GM19025 (cell line): Measurements from ENCODE around the gene ZRANB1.

Experiments used
- ATAC-seq: cut with Tn5 transposase; IDR thresholded peaks from one replicate; pipeline ENCODE4 v1.9.1; 2021; ENCODE audit warnings: mild to moderate bottlenecking, low read depth, moderate library complexity; ENCODE audit not compliant: unreplicated experiment

The ZRANB1 gene

GRCh38 chr10:124993345-124993708 lies 51.4 kb downstream of the ZRANB1 start:
- no peak for ATAC-seq

- no peak for ATAC-seq
These were observed 52.0 kb downstream of the ZRANB1 start for GRCh38 chr10:124993736-124994451.

- no peak for ATAC-seq
These were observed 52.9 kb downstream of the ZRANB1 start for GRCh38 chr10:124994573-124995473.

GRCh38 chr10:124995605-124996004 lies 53.7 kb downstream of the ZRANB1 start:
- ATAC-seq = no peak

GRCh38 chr10:124996127-124996853 lies 54.4 kb downstream of the ZRANB1 start:
- ATAC-seq = no peak

GRCh38 chr10:124996854-124997215 lies 54.9 kb downstream of the ZRANB1 start:
- ATAC-seq = no peak

GRCh38 chr10:124997306-124997705 lies 55.4 kb downstream of the ZRANB1 start:
- ATAC-seq = no peak

- ATAC-seq = no peak
These were observed 56.1 kb downstream of the ZRANB1 start for GRCh38 chr10:124997771-124998623.

GRCh38 chr10:124998624-124999291 lies 56.8 kb downstream of the ZRANB1 start:
- no peak for ATAC-seq

GRCh38 chr10:124999433-125000365 lies 57.8 kb downstream of the ZRANB1 start:
- ATAC-seq = no peak

- ATAC-seq = no peak
These were observed 58.7 kb downstream of the ZRANB1 start for GRCh38 chr10:125000366-125001312.

GRCh38 chr10:125001313-125002046 lies 59.6 kb downstream of the ZRANB1 start:
- no peak for ATAC-seq

- no peak for ATAC-seq
These were observed 60.1 kb downstream of the ZRANB1 start for GRCh38 chr10:125002047-125002422.

GRCh38 chr10:125002423-125003145 lies 60.7 kb downstream of the ZRANB1 start:
- no peak for ATAC-seq

- ATAC-seq = no peak
These were observed 61.4 kb downstream of the ZRANB1 start for GRCh38 chr10:125003146-125003900.
